SH-SY5Y (cell line): ENCODE measurements around the gene OR5D18.

Experiments
- GATA2 ChIP-seq: IDR thresholded peaks from 2 replicates; pipeline ENCODE4 v1.6.1; 2011; ENCODE audit warnings: mild to moderate bottlenecking, low read depth, low read length
- GATA3 ChIP-seq: IDR thresholded peaks from 2 replicates; pipeline ENCODE4 v1.6.1; 2011; ENCODE audit warnings: low read depth, mild to moderate bottlenecking, low read length, moderate library complexity

DNA sequence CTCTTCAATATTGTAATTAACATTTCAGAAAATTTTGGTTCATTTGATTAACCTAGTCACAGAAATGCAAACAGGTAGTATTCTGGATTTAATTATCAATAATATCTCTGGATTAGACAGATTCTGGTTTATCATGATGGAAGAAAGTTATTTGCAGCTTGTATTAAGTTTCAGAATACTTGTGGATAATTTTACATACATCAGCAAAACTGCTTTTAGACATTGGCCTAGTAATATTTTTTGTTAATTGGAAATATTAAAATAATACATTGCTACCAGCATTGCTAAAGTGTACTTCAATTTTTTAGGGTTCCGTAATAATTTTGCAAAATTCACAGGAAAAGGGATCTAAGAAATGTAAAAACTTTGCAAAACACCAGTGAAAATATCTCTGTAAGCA is 27.8 kb upstream of the OR5D18 start:
- TF ChIP-seq GATA3 = no peak
- no peak for TF ChIP-seq GATA2
